Naive thymus-derived CD4-positive, alpha-beta T cell (primary cell): Measurements from ENCODE around the gene ATE1. TPM values are rescaled to one million over a fixed set of nuclear protein-coding genes. Genes with fewer than 3 reads are reported as not detected.
"Not testable (repeated sequence)": the region's sequence is repeated elsewhere in the genome, so short reads cannot be mapped to it uniquely, and the experiment has no call there.

Experiments used
- ATAC-seq: fragments of 150-1000 bp; cut with Tn5 transposase; 2 replicates; pipeline ENCODE4 v1.10.0; 2021; ENCODE audit warnings: mild to moderate bottlenecking, moderate library complexity
- CTCF ChIA-PET: fragments of 350-600 bp; sonication (Branson Sonifier 250); formaldehyde crosslinking; loops from one replicate; lab custom pipeline; 2021; ENCODE audit warnings: antibody characterized with exemption; lab: Charles Lee
- POLR2A ChIA-PET: fragments of 350-600 bp; sonication (Branson Sonifier 250); formaldehyde crosslinking; loops from one replicate; lab custom pipeline; 2021; ENCODE audit warnings: antibody characterized with exemption, inconsistent platforms; lab: Charles Lee
- DNase-seq, 9 donors: peaks; one replicate each; pipeline versions ENCODE4 v3.0.0 to v3.0.0-alpha.2; 2020 to 2022; ENCODE audit warnings: mixed read lengths in 1 of 9
- H3K27ac ChIP-seq: one replicate; pipeline ENCODE4 v1.7.0; 2013; ENCODE audit warnings: mild to moderate bottlenecking, low read depth, low read length, moderate library complexity
- H3K27me3 ChIP-seq, 2 donors: one replicate each; pipeline ENCODE4 v1.7.0; 2013; ENCODE audit warnings: low read length in 2 of 2, mild to moderate bottlenecking in 2 of 2, moderate library complexity in 2 of 2; ENCODE audit not compliant: control insufficient read depth in 2 of 2, insufficient read depth in 2 of 2
- H3K36me3 ChIP-seq, 3 experiments: 1 replicate in 2 of 3; 2 replicates in 1 of 3; pipeline ENCODE4 v1.7.0; 2013; ENCODE audit warnings: low read length in 3 of 3, mild to moderate bottlenecking in 3 of 3, moderate library complexity in 1 of 3; ENCODE audit not compliant: insufficient read depth in 3 of 3, control insufficient read depth in 2 of 3
- H3K4me1 ChIP-seq, 2 donors: one replicate each; pipeline ENCODE4 v1.7.0; 2013; ENCODE audit warnings: low read length in 2 of 2, mild to moderate bottlenecking in 2 of 2, moderate library complexity in 1 of 2; ENCODE audit not compliant: control insufficient read depth in 2 of 2, insufficient read depth in 2 of 2
- H3K4me3 ChIP-seq: 2 replicates; pipeline ENCODE4 v1.7.0; 2013; ENCODE audit warnings: mild to moderate bottlenecking, low read length
- H3K9me3 ChIP-seq, 3 experiments: 1 replicate in 2 of 3; 2 replicates in 1 of 3; pipeline ENCODE4 v1.7.0; 2013; ENCODE audit warnings: low read length in 3 of 3; ENCODE audit not compliant: control insufficient read depth in 2 of 3
- H3K27ac Mint-ChIP-seq, 9 donors: one replicate each; pipeline ENCODE4 v1.8.0; 2020 to 2022; ENCODE audit warnings: mixed read lengths in 9 of 9, mild to moderate bottlenecking in 8 of 9, moderate library complexity in 5 of 9, inconsistent platforms in 2 of 9
- H3K27me3 Mint-ChIP-seq, 5 donors: one replicate each; pipeline ENCODE4 v1.8.0; 2021 to 2022; ENCODE audit warnings: mixed read lengths in 5 of 5, mild to moderate bottlenecking in 1 of 5
- H3K36me3 Mint-ChIP-seq, 5 donors: one replicate each; pipeline ENCODE4 v1.8.0; 2020 to 2022; ENCODE audit warnings: mixed read lengths in 5 of 5, mild to moderate bottlenecking in 3 of 5, inconsistent platforms in 1 of 5
- H3K4me1 Mint-ChIP-seq, 7 donors: one replicate each; pipeline ENCODE4 v1.8.0; 2020 to 2022; ENCODE audit warnings: mixed read lengths in 7 of 7, mild to moderate bottlenecking in 3 of 7, inconsistent platforms in 1 of 7
- H3K4me3 Mint-ChIP-seq, 10 donors: one replicate each; pipeline ENCODE4 v1.8.0; 2020 to 2022; ENCODE audit warnings: mild to moderate bottlenecking in 10 of 10, mixed read lengths in 10 of 10, moderate library complexity in 6 of 10, inconsistent platforms in 2 of 10
- H3K9me3 Mint-ChIP-seq, 11 donors: one replicate each; pipeline ENCODE4 v1.8.0; 2020 to 2022; ENCODE audit warnings: mixed read lengths in 11 of 11, mild to moderate bottlenecking in 4 of 11, inconsistent platforms in 1 of 11, moderate library complexity in 1 of 11
- intact Hi-C, 2 donors: fragments of 100-400 bp; cut with micrococcal nuclease; formaldehyde crosslinking; loops; one replicate each; pipeline ENCODE4 v1.15.1; 2023
- polyA plus RNA-seq, 2 donors: library from polyadenylated mRNA; unstranded; fragments of 300-500 nt; fragmentation: Illumina TruSeq; gene quantifications; one replicate each; pipeline ENCODE4 v1.2.3, GENCODE V29; 2021
- total RNA-seq, 6 experiments: library from RNA in 5 of 6; stranded (reverse) in 5 of 6; gene quantifications; 1 replicate in 5 of 6; 2 replicates in 1 of 6; pipeline ENCODE4 v1.2.3 and lab custom pipeline; 2021 to 2026

Gene ATE1
- total and polyA plus RNA-seq, 7 experiments from 2014 or later = 22.4 to 29.9 (median 26.2) TPM

GRCh38 chr10:121826773-121827172, 101.1 kb downstream of the ATE1 start:
- H3K27ac ChIP-seq, DNase-seq, H3K27me3 ChIP-seq, H3K4me1 Mint-ChIP-seq, POLR2A ChIA-PET, ATAC-seq, H3K4me3 ChIP-seq, intact Hi-C loops, H3K9me3 ChIP-seq, H3K9me3 Mint-ChIP-seq, H3K4me3 Mint-ChIP-seq, H3K27me3 Mint-ChIP-seq, H3K4me1 ChIP-seq: not testable (repeated sequence)
- Mint-ChIP-seq H3K36me3 (peaks cover 3 to 54% (median 28%) of the 10 kb centered on the region in 5 donors), H3K27ac (peak overlapping the region in 1 of 9 donors; percentile 28)
- peaks cover 0 to 14% (median 4%) of the 10 kb centered on the region in 3 experiments for H3K36me3 ChIP-seq
- CTCF ChIA-PET = interaction anchor here (0.7 kb wide), 1 partner anchor 1536 kb away, joined by 6 read pairs; no protein-coding TSS in a partner anchor

GRCh38 chr10:121823993-121824463, 103.8 kb downstream of the ATE1 start:
- POLR2A ChIA-PET = no interaction called here
- CTCF ChIA-PET = interaction anchor here (1.1 kb wide), 1 partner anchor 26 kb away, joined by 3 read pairs; no protein-coding TSS in a partner anchor
- Histone ChIP-seq H3K27ac (no peak overlapping the region), H3K9me3 (no peaks in the 10 kb centered on the region), H3K4me1 (no peaks in the 10 kb centered on the region), H3K4me3 (no peak overlapping the region), H3K36me3 (peaks cover 0 to 8% (median 4%) of the 10 kb centered on the region in 3 experiments), H3K27me3 (no peaks in the 10 kb centered on the region)
- H3K4me3 Mint-ChIP-seq = no peak overlapping the region
- peaks cover 0 to 6% (median 0%) of the 10 kb centered on the region in 7 donors for H3K4me1 Mint-ChIP-seq
- H3K9me3 Mint-ChIP-seq = no peaks in the 10 kb centered on the region
- ATAC-seq (no peak), DNase-seq (peak in 3 of 9 donors; percentile 1 to 17 (median 3))
- no peak overlapping the region for H3K27ac Mint-ChIP-seq
- peaks cover 0 to 45% (median 22%) of the 10 kb centered on the region in 5 donors for H3K36me3 Mint-ChIP-seq
- intact Hi-C loops = loop anchor here (1.0 kb wide), 2 partner anchors 63 to 76 kb away; no protein-coding TSS in a partner anchor
- no peaks in the 10 kb centered on the region for H3K27me3 Mint-ChIP-seq

GRCh38 chr10:121822724-121823123, 105.1 kb downstream of the ATE1 start:
- Mint-ChIP-seq H3K27me3 (no peaks in the 10 kb centered on the region), H3K4me1 (peaks cover 0 to 6% (median 0%) of the 10 kb centered on the region in 7 donors), H3K27ac (peak overlapping the region in 1 of 9 donors; percentile 41), H3K36me3 (peaks cover 0 to 32% (median 8%) of the 10 kb centered on the region in 5 donors), H3K9me3 (no peaks in the 10 kb centered on the region), H3K4me3 (no peak overlapping the region)
- POLR2A ChIA-PET = no interaction called here
- H3K4me3 ChIP-seq = no peak overlapping the region
- no peak for DNase-seq
- intact Hi-C loops = no loop called here
- ATAC-seq = no peak
- no peak overlapping the region for H3K27ac ChIP-seq
- no peaks in the 10 kb centered on the region for H3K9me3 ChIP-seq
- no peaks in the 10 kb centered on the region for H3K27me3 ChIP-seq
- CTCF ChIA-PET = no interaction called here
- H3K36me3 ChIP-seq = no peaks in the 10 kb centered on the region
- no peaks in the 10 kb centered on the region for H3K4me1 ChIP-seq

- Histone ChIP-seq H3K9me3 (no peaks in the 10 kb centered on the region), H3K4me1 (no peaks in the 10 kb centered on the region), H3K36me3 (no peaks in the 10 kb centered on the region), H3K4me3 (no peak overlapping the region), H3K27me3 (no peaks in the 10 kb centered on the region), H3K27ac (no peak overlapping the region)
- ATAC-seq (no peak), DNase-seq (no peak)
- H3K27ac Mint-ChIP-seq = no peak overlapping the region
- CTCF ChIA-PET = no interaction called here
- H3K36me3 Mint-ChIP-seq = peaks cover 0 to 26% (median 7%) of the 10 kb centered on the region in 5 donors
- H3K4me3 Mint-ChIP-seq = no peak overlapping the region
- POLR2A ChIA-PET = no interaction called here
- H3K9me3 Mint-ChIP-seq = no peaks in the 10 kb centered on the region
- H3K4me1 Mint-ChIP-seq = peaks cover 0 to 6% (median 0%) of the 10 kb centered on the region in 7 donors
- intact Hi-C loops = no loop called here
- H3K27me3 Mint-ChIP-seq = no peaks in the 10 kb centered on the region
Observed at GRCh38 chr10:121822180-121822579, 105.7 kb downstream of the ATE1 start.

- CTCF ChIA-PET = no interaction called here
- H3K9me3 ChIP-seq = no peaks in the 10 kb centered on the region
- ATAC-seq (no peak), DNase-seq (no peak)
- POLR2A ChIA-PET = no interaction called here
- H3K27ac Mint-ChIP-seq = no peak overlapping the region
- H3K27me3 ChIP-seq = no peaks in the 10 kb centered on the region
- no peaks in the 10 kb centered on the region for H3K36me3 ChIP-seq
- peaks cover 0 to 27% (median 4%) of the 10 kb centered on the region in 5 donors for H3K36me3 Mint-ChIP-seq
- H3K4me3 Mint-ChIP-seq = no peak overlapping the region
- no peaks in the 10 kb centered on the region for H3K4me1 ChIP-seq
- H3K27ac ChIP-seq = no peak overlapping the region
- no peak overlapping the region for H3K4me3 ChIP-seq
- peaks cover 0 to 6% (median 0%) of the 10 kb centered on the region in 7 donors for H3K4me1 Mint-ChIP-seq
- no peaks in the 10 kb centered on the region for H3K27me3 Mint-ChIP-seq
- intact Hi-C loops = no loop called here
- H3K9me3 Mint-ChIP-seq = no peaks in the 10 kb centered on the region
Observed at GRCh38 chr10:121819049-121819448, 108.8 kb downstream of the ATE1 start.

- no peaks in the 10 kb centered on the region for H3K27me3 Mint-ChIP-seq
- Histone ChIP-seq H3K27ac (no peak overlapping the region), H3K27me3 (no peaks in the 10 kb centered on the region), H3K36me3 (no peaks in the 10 kb centered on the region), H3K4me1 (no peaks in the 10 kb centered on the region), H3K9me3 (no peaks in the 10 kb centered on the region), H3K4me3 (no peak overlapping the region)
- peaks cover 0 to 27% (median 4%) of the 10 kb centered on the region in 5 donors for H3K36me3 Mint-ChIP-seq
- no peak overlapping the region for H3K4me3 Mint-ChIP-seq
- ATAC-seq (no peak), DNase-seq (no peak)
- ChIA-PET POLR2A (no interaction called here), CTCF (interaction anchor here (0.7 kb wide), 1 partner anchor 616 kb away, joined by 4 read pairs; no protein-coding TSS in a partner anchor)
- H3K27ac Mint-ChIP-seq = no peak overlapping the region
- intact Hi-C loops = no loop called here
- H3K4me1 Mint-ChIP-seq = peaks cover 0 to 6% (median 0%) of the 10 kb centered on the region in 7 donors
- no peaks in the 10 kb centered on the region for H3K9me3 Mint-ChIP-seq
Observed at GRCh38 chr10:121818599-121818998, 109.2 kb downstream of the ATE1 start.

- Histone ChIP-seq H3K36me3 (no peaks in the 10 kb centered on the region), H3K4me1 (no peaks in the 10 kb centered on the region), H3K9me3 (no peaks in the 10 kb centered on the region), H3K27me3 (no peaks in the 10 kb centered on the region), H3K4me3 (no peak overlapping the region), H3K27ac (no peak overlapping the region)
- Mint-ChIP-seq H3K9me3 (no peaks in the 10 kb centered on the region), H3K4me1 (peaks cover 0 to 4% (median 0%) of the 10 kb centered on the region in 7 donors), H3K4me3 (no peak overlapping the region), H3K36me3 (peaks cover 0 to 12% (median 4%) of the 10 kb centered on the region in 5 donors), H3K27me3 (no peaks in the 10 kb centered on the region), H3K27ac (no peak overlapping the region)
- ChIA-PET POLR2A (no interaction called here), CTCF (no interaction called here)
- DNase-seq (no peak), ATAC-seq (no peak)
- intact Hi-C loops = no loop called here
Observed at GRCh38 chr10:121816197-121816596, 111.6 kb downstream of the ATE1 start.
